ENCODE data around the gene PIH1D2.

The PIH1D2 gene

GRCh38 chr11:112073941-112074811 lies at the start of gene PIH1D2, which contains the start of gene NKAPD1:
Gene PIH1D2, minus strand, starts transcription at chr11:112074017. Its CDS starts 843 bp downstream, at chr11:112073174.
Gene NKAPD1, plus strand, starts transcription at chr11:112074299. Its CDS starts 1,276 bp downstream, at chr11:112075575.
- Histone ChIP-seq H3K9ac (ENCODE audit: low read length) (peak within 1 kb of the TSS; percentile 79), H3K27ac (ENCODE audit: low read depth, low read length) (peak within 1 kb of the TSS; percentile 62), H3K79me2 (ENCODE audit: insufficient read depth, low read length) (peaks cover 18% of the 10 kb centered on the region), H3K9me2 (replicated peaks; ENCODE audit: insufficient read depth, low read length) (no peaks in the 10 kb centered on the region), H3K27me3 (ENCODE audit: low read length) (no peaks in the 10 kb centered on the region), H4K20me1 (ENCODE audit: low read depth, low read length) (no peaks in the 10 kb centered on the region), H3F3A (ENCODE audit: insufficient read depth) (no peaks in the 10 kb centered on the region; the same call in 1 of the 2 replicates), H3K4me2 (ENCODE audit: low read depth, low read length, poor library complexity, severe bottlenecking) (peak within 1 kb of the TSS; percentile 63), H3K36me3 (ENCODE audit: low read length) (peaks cover 15% of the 10 kb centered on the region; the same call in 1 of the 2 replicates), H3K9me3 (ENCODE audit: insufficient read depth, low read length) (no peaks in the 10 kb centered on the region), H3K4me3 (ENCODE audit: insufficient read depth, low read length, poor library complexity, severe bottlenecking) (peak within 1 kb of the TSS; percentile 63), H2AFZ (ENCODE audit: low read depth, low read length, severe bottlenecking) (peak within 1 kb of the TSS; percentile 91)
- TF ChIP-seq EZH2phosphoT487 (conservative IDR thresholded peaks at IDR 0.05; ENCODE audit: low read length), result no peak
- TF ChIP-seq, protein P1, sequence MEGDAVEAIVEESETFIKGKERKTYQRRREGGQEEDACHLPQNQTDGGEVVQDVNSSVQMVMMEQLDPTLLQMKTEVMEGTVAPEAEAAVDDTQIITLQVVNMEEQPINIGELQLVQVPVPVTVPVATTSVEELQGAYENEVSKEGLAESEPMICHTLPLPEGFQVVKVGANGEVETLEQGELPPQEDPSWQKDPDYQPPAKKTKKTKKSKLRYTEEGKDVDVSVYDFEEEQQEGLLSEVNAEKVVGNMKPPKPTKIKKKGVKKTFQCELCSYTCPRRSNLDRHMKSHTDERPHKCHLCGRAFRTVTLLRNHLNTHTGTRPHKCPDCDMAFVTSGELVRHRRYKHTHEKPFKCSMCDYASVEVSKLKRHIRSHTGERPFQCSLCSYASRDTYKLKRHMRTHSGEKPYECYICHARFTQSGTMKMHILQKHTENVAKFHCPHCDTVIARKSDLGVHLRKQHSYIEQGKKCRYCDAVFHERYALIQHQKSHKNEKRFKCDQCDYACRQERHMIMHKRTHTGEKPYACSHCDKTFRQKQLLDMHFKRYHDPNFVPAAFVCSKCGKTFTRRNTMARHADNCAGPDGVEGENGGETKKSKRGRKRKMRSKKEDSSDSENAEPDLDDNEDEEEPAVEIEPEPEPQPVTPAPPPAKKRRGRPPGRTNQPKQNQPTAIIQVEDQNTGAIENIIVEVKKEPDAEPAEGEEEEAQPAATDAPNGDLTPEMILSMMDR (IDR thresholded peaks at IDR 0.05; ENCODE audit: insufficient read depth, low read length, poor library complexity, severe bottlenecking), result no peak

DNA sequence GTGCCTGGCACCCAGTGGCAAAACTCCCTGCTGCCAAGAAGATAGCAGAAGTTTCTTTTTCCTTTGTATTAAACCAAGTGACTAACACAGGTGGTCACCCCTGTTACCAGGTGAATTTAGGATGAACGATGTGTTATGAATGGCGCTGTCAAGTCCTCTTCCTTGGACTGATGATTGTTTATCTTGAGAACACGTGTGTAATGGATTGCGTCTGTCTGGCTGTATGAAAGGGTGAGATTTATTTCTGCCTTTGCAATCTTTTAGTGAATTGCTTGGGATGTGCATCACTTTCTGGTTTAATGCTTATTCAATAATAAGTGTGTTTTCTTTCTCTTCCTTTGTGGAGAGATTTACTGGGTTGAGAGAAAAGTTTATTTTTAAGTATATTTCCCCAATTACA lies 49.3 kb upstream of the PIH1D2 start:
- no peak overlapping the region for H2AFZ ChIP-seq (ENCODE audit: low read depth, low read length, severe bottlenecking)
- H3K27ac ChIP-seq (ENCODE audit: low read depth, low read length), result no peak overlapping the region
- TF ChIP-seq EZH2phosphoT487 (conservative IDR thresholded peaks at IDR 0.05; ENCODE audit: low read length), result no peak
- TF ChIP-seq, protein P1 (IDR thresholded peaks at IDR 0.05; ENCODE audit: insufficient read depth, low read length, poor library complexity, severe bottlenecking), result no peak
- H3K27me3 ChIP-seq (ENCODE audit: low read length), result no peaks in the 10 kb centered on the region
- H3K79me2 ChIP-seq (ENCODE audit: insufficient read depth, low read length), result no peaks in the 10 kb centered on the region
- H3K9me3 ChIP-seq (ENCODE audit: insufficient read depth, low read length), result no peaks in the 10 kb centered on the region
- no peaks in the 10 kb centered on the region for H3F3A ChIP-seq (ENCODE audit: insufficient read depth)
- H3K36me3 ChIP-seq (ENCODE audit: low read length), result no peaks in the 10 kb centered on the region
- no peak overlapping the region for H3K9ac ChIP-seq (ENCODE audit: low read length)
- no peaks in the 10 kb centered on the region for H4K20me1 ChIP-seq (ENCODE audit: low read depth, low read length)
- no peak overlapping the region for H3K4me3 ChIP-seq (ENCODE audit: insufficient read depth, low read length, poor library complexity, severe bottlenecking)
- no peaks in the 10 kb centered on the region for H3K9me2 ChIP-seq (replicated peaks; ENCODE audit: insufficient read depth, low read length)
- H3K4me2 ChIP-seq (ENCODE audit: low read depth, low read length, poor library complexity, severe bottlenecking), result no peak overlapping the region

DNA sequence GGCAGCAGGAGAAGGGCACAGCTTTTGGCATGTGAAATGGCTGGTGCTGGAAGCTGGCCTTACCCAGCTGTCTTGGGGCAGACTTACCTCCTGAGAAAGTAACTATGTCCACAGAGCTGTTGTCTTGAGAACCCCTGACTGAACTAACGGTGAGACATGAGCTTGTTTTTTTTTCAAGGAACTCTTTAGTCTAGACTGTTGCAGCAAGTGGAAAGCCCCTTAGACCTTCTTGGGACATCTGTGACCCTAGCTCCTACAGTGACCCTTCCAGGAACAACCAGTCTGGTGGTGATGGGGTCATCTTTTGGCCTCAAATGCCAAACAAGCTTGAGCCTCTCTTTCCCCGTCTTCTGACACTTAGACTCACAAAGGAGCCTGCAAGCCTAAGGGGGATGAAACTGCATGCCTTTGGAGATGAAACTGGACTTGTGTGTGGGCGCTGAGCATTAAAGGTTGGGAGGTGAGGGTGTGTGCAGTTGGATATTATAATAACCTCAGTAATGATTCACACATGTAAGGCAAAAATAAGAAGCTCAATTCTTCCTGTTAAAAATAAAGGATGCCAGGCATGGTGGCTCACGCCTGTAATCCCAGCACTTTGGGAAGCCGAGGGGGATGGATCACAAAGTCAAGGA lies 48.3 kb upstream of the PIH1D2 start:
- Histone ChIP-seq H4K20me1 (ENCODE audit: low read depth, low read length) (no peaks in the 10 kb centered on the region), H3K4me3 (ENCODE audit: insufficient read depth, low read length, poor library complexity, severe bottlenecking) (no peak overlapping the region), H3K27ac (ENCODE audit: low read depth, low read length) (no peak overlapping the region), H3K4me2 (ENCODE audit: low read depth, low read length, poor library complexity, severe bottlenecking) (no peak overlapping the region), H3K9ac (ENCODE audit: low read length) (no peak overlapping the region), H3K27me3 (ENCODE audit: low read length) (no peaks in the 10 kb centered on the region), H3K9me3 (ENCODE audit: insufficient read depth, low read length) (no peaks in the 10 kb centered on the region), H3K79me2 (ENCODE audit: insufficient read depth, low read length) (no peaks in the 10 kb centered on the region), H2AFZ (ENCODE audit: low read depth, low read length, severe bottlenecking) (no peak overlapping the region), H3K36me3 (ENCODE audit: low read length) (no peaks in the 10 kb centered on the region), H3K9me2 (replicated peaks; ENCODE audit: insufficient read depth, low read length) (no peaks in the 10 kb centered on the region), H3F3A (ENCODE audit: insufficient read depth) (no peaks in the 10 kb centered on the region)
- no peak for TF ChIP-seq EZH2phosphoT487 (conservative IDR thresholded peaks at IDR 0.05; ENCODE audit: low read length)
- TF ChIP-seq, protein P1 (IDR thresholded peaks at IDR 0.05; ENCODE audit: insufficient read depth, low read length, poor library complexity, severe bottlenecking), result no peak
